GM18505 (cell line): ENCODE results near the gene MCM5.
"Not testable (repeated sequence)": the region's sequence is repeated elsewhere in the genome, so short reads cannot be mapped to it uniquely, and the experiment has no call there.

ENCODE experiments used
- ATAC-seq: cut with Tn5 transposase; IDR thresholded peaks from one replicate; pipeline ENCODE4 v1.9.1; 2021; ENCODE audit not compliant: unreplicated experiment
- POLR2A ChIP-seq: IDR thresholded peaks from 4 replicates; pipeline ENCODE4 v1.6.1; 2011; ENCODE audit warnings: borderline replicate concordance; ENCODE audit not compliant: insufficient read depth, insufficient read length; ENCODE audit errors: extremely low read depth

MCM5 gene

GRCh38 chr22:35384975-35385588 is 14.9 kb upstream of the MCM5 start:
- no peak for TF ChIP-seq POLR2A

DNA sequence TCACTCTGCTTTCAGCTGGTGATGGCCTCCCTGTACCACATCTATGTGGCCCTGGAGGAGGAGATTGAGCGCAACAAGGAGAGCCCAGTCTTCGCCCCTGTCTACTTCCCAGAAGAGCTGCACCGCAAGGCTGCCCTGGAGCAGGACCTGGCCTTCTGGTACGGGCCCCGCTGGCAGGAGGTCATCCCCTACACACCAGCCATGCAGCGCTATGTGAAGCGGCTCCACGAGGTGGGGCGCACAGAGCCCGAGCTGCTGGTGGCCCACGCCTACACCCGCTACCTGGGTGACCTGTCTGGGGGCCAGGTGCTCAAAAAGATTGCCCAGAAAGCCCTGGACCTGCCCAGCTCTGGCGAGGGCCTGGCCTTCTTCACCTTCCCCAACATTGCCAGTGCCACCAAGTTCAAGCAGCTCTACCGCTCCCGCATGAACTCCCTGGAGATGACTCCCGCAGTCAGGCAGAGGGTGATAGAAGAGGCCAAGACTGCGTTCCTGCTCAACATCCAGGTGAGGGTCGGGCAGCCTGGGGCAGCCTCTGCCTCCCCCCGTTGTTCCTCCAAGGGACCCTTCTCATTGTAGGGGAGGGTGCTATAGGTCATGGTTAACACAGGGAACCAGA is 13.2 kb upstream of the MCM5 start:
- TF ChIP-seq POLR2A: no peak
- no peak for ATAC-seq

More at GRCh38 chr22:35384975-35385588, 14.9 kb upstream of the MCM5 start:
- no peak for ATAC-seq

- TF ChIP-seq POLR2A: no peak
Measured at GRCh38 chr22:35390933-35391332, 9.0 kb upstream of the MCM5 start.

GRCh38 chr22:35392357-35392756 is 7.6 kb upstream of the MCM5 start:
- TF ChIP-seq POLR2A: no peak
- no peak for ATAC-seq

More at GRCh38 chr22:35390933-35391332, 9.0 kb upstream of the MCM5 start:
- ATAC-seq: no peak

DNA sequence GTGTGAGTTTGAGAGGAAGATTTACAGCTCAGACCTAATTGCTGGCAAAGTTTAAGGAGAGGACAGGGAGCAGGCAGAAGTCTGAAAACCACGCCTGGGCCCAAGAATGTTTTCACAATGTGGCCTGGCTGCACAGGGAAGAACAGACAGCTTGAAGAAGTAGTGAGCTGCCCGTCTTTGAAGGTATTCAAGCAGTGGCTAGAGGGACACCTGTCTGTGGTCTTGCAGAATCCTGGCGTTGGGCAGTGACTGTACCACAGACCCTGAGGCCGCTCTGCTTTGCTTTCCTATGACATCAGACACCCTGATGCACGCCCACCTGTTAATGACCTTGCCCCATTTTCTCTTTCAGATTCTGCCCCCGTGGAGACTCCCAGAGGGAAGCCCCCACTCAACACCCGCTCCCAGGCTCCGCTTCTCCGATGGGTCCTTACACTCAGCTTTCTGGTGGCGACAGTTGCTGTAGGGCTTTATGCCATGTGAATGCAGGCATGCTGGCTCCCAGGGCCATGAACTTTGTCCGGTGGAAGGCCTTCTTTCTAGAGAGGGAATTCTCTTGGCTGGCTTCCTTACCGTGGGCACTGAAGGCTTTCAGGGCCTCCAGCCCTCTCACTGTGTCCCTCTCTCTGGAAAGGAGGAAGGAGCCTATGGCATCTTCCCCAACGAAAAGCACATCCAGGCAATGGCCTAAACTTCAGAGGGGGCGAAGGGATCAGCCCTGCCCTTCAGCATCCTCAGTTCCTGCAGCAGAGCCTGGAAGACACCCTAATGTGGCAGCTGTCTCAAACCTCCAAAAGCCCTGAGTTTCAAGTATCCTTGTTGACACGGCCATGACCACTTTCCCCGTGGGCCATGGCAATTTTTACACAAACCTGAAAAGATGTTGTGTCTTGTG is 6.6 kb upstream of the MCM5 start:
- no peak for TF ChIP-seq POLR2A
- no peak for ATAC-seq

- no peak for ATAC-seq
- TF ChIP-seq POLR2A: no peak
Measured at GRCh38 chr22:35394011-35394312, 6.0 kb upstream of the MCM5 start.

DNA sequence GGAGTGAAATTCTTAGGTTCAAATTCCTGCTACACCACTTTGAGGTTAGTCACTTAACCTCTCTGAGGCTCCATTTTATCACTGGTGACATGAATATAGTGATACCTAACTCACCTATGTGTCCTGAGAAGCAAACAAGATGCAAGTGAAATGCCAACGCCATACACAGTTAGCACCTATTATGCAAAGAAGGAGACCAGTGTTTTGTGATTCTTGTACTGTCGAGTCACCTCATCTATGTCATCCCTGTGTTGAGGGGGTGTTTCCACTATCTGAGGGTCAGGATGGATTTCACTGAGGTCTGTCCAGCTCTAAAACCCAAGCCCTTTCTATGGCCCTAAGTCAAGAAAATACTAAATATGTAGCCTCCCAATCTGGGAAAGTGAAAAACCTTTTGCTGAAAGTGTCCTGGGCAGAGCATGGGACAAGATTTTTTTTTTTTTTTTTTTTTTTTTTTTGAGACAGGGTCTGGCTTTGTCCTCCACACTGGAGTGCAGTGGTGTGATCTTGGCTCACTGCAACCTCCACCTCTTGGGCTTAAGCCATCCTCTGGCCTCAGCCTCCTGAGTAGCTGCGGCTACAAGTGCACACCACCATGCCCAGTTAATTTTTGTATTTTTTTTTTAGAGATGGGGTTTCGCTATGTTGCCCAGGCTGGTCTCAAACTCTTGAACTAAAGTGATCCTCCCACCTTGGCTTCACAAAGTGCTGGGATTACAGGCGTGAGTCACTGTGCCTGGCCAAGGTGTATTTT is 5.0 kb upstream of the MCM5 start:
- no peak for TF ChIP-seq POLR2A
- ATAC-seq: no peak

DNA sequence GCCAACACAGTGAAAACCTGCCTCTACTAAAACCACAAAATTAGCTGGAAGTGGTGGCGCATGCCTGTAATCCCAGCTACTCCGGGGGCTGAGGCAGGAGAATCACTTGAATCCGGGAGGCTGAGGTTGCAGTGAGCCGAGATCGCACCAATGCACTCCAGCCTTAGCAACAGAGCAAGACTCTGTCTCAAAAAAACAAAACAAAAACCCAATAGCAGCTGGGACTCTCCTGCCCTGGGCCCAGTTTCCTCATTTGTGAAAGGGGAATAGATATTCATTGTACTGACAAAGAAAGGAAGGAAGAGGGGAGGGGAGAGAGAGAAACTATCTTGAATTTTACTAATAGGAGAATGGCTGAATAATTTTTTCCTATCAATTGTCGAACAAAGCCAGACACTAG is 3.3 kb upstream of the MCM5 start:
- not testable (repeated sequence) for ATAC-seq

- no peak for TF ChIP-seq POLR2A
- no peak for ATAC-seq
Measured at GRCh38 chr22:35397095-35397904, 2.6 kb upstream of the MCM5 start.

DNA sequence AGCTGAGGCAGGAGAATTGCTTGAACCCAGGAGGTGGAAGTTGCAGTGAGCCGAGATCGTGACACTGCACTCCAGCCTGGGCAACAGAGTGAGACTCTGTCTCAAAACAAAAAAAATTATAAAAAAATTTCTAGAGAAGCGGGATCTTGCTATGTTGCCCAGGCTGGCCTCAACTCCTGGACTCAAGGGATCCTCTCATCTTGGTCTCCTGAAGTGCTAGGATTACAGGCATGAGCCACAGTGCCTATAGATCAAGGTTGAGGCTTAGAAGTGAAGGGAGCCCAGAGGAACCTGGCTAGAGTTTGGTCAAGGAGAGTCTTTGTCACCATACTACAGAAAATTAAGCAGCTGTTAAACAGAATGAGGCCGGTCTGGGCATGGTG is 1.4 kb upstream of the MCM5 start:
- TF ChIP-seq POLR2A: no peak
- ATAC-seq: no peak

GRCh38 chr22:35399114-35399677 is 744 bp upstream of the MCM5 start:
- no peak for TF ChIP-seq POLR2A
- ATAC-seq: no peak

DNA sequence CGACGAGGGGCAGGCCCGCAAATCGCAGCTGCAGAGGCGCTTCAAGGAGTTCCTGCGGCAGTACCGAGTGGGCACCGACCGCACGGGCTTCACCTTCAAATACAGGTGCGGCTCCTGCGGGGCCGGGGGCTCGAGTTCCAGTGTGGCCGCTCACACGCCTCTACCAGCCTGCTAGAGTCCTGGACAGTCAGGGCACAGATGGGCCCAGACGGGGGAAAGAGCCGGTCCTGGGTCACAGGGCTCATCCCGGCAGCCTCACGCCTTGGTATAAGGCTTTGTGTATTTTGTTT is 506 bp downstream of the MCM5 start:
- no peak for ATAC-seq
- TF ChIP-seq POLR2A: no peak

GRCh38 chr22:35401863-35402262 is 1.9 kb downstream of the MCM5 start:
- no peak for TF ChIP-seq POLR2A
- no peak for ATAC-seq

GRCh38 chr22:35403356-35403755 is 3.4 kb downstream of the MCM5 start:
- TF ChIP-seq POLR2A: no peak
- no peak for ATAC-seq
